Measurements from ENCODE around the gene INTS6L.
"Not testable (repeated sequence)": the region's sequence is repeated elsewhere in the genome, so short reads cannot be mapped to it uniquely, and the experiment has no call there.

The INTS6L gene

DNA sequence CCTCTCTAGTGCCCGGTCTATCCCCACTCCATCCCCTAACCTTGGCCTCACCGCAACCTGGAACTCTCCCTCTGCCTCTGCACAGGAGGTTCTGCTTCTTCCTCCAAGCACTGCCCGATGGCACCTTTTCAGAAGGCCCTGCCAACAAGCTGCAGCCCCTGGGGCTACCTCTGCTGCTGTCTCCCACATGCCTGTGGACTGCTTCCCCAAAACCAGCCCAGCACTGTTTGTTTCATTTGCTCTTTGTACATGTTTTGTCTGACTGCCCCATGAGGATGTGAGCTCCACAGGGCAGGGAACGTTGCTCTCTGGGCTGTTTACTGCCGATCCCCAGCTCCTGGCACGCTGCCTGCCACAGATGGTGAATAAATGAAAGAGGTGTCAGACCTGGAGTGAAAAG, 85.4 kb downstream of the INTS6L start:
- no peak for DNase-seq (ENCODE audit: low spot score)

DNA sequence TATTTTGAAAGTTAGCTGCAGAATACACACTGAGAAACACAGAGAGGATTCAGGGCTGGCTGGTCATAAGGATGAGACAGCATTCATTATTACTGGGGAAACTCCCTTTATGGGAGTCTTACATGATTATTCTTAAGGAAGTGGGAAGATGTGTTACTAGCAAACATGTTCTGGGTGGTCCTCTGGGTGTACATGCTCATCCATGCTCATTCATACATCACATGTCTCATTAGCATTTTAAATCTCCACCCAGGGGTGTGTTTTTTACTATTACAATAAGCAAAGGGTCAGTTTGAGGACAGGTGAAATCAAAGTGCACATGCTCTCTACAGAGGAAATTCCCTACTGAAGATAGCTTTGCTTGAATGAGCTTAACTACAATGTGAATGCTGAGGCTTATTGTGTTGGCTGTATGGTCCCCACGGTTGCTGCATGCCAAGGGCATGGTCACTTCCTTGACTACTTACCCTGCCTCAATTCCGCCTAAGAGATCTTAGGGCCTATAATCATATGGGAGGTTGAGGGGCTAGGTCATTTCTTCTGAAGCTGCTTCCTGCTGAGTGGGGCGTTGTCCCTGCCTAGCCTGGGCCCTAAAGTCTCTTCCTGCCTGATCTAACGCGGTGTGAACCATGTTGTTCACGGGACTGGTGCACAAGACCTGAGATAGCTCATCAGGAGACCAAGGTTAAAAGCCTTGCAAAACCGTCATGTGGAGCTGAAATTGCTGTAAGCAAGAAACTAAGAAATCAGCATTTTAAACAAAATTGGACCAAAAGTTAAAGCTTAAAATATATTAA, 104.1 kb downstream of the INTS6L start:
- DNase-seq (ENCODE audit: low spot score): not testable (repeated sequence)

DNA sequence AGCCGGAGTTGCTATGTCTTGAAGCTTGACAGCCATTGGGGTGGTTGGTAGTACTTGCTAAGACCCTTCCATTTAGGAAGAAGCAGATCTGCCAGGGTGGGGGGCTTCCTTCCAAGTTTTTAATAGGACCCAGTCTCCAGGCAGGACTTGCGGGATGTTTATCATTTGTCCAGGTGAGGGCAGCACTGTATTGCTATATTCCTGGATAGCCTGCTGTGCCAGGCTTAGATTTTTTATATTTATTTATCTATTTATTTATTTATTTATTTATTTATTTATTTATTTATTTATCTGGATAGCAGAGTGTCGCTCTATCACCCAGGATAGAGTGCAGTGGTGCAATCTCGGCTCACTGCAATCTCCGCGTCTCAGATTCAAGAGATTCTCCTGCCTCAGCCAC, 105.5 kb downstream of the INTS6L start:
- no peak for DNase-seq (ENCODE audit: low spot score)

DNA sequence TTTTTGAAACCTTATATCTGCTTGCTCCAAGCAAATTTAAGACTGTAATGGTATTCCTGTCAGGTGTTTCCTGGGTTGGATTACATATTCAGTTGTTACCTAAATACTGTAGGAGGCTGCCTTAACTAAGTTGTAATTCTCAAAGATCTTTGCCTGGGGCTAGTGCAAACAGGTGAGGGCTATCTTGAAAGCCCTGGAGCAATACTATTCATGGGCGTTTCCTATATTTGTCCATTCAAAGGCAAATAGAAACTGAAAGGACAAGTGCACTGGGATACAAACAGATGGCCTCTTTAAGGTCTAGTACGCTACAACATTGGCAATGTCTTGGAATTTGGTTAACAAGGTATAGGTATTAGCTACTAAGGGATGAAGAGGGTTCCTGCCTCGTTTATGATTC, 108.9 kb downstream of the INTS6L start:
- DNase-seq (ENCODE audit: low spot score): no peak

Data from GM03348 (cell line).